ENCODE measurements around the gene MAST2.
A peak's percentile ranks its signal among the peaks of the same experiment; 100 is the strongest.

MAST2 gene

DNA sequence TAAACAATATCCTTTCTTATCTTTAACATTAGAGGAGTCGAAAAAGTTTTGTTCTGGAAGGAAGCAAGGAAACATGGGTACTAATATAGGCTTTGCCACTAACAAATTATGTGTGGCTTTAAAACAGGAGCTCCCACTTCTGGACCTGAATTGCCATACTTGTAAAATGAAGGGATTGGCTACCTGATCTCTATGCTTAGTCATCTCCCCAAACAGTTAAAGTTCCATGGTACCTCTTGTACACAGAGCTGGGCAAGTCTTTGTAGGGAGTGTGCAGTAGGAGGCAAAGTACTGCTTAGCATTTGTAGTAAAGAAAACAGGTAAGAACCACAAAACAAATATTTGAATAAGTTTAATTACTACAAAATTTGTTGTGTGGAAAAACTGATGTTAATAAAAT lies 81.3 kb downstream of the MAST2 start:
- Histone ChIP-seq H3K4me3 (no peak overlapping the region), H3K27me3 (no peaks in the 10 kb centered on the region), H3K9me3 (no peaks in the 10 kb centered on the region), H3K27ac (no peak overlapping the region), H3K36me3 (no peaks in the 10 kb centered on the region), H3K4me1 (peaks cover 0 to 13% (median 4%) of the 10 kb centered on the region in 4 donors)
- DNase-seq, result no peak
- intact Hi-C loops (cut with DNase I; ENCODE audit: low total_unique reads), result no loop called here
- TF ChIP-seq, protein P1, sequence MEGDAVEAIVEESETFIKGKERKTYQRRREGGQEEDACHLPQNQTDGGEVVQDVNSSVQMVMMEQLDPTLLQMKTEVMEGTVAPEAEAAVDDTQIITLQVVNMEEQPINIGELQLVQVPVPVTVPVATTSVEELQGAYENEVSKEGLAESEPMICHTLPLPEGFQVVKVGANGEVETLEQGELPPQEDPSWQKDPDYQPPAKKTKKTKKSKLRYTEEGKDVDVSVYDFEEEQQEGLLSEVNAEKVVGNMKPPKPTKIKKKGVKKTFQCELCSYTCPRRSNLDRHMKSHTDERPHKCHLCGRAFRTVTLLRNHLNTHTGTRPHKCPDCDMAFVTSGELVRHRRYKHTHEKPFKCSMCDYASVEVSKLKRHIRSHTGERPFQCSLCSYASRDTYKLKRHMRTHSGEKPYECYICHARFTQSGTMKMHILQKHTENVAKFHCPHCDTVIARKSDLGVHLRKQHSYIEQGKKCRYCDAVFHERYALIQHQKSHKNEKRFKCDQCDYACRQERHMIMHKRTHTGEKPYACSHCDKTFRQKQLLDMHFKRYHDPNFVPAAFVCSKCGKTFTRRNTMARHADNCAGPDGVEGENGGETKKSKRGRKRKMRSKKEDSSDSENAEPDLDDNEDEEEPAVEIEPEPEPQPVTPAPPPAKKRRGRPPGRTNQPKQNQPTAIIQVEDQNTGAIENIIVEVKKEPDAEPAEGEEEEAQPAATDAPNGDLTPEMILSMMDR (IDR thresholded peaks at IDR 0.05), result no peak

DNA sequence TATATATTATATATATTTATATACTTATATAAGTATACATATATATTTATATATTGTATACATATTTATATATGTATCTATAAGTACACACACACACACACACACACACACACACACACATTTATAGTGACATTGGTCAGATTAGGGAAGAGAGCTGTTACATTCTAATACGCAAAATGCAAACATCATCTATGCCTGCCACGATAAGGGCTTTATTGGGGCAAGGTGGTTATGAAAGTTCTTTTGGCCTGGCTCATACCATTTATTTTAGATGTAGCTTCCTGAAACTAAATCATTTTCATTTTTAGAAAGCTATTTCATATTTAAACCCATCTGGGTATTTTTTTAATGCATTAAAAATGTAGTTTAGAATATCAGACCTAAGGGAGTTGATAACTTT lies 82.8 kb downstream of the MAST2 start:
- no peaks in the 10 kb centered on the region for H3K9me3 ChIP-seq
- no peak for DNase-seq
- intact Hi-C loops (cut with DNase I; ENCODE audit: low total_unique reads), result no loop called here
- no peak overlapping the region for H3K4me3 ChIP-seq
- TF ChIP-seq, protein P1 (IDR thresholded peaks at IDR 0.05), result no peak
- H3K27me3 ChIP-seq, result no peaks in the 10 kb centered on the region
- peak overlapping the region in 1 of 2 donors; percentile 32 for H3K27ac ChIP-seq
- H3K36me3 ChIP-seq, result no peaks in the 10 kb centered on the region
- peaks cover 0 to 18% (median 4%) of the 10 kb centered on the region in 4 donors for H3K4me1 ChIP-seq

DNA sequence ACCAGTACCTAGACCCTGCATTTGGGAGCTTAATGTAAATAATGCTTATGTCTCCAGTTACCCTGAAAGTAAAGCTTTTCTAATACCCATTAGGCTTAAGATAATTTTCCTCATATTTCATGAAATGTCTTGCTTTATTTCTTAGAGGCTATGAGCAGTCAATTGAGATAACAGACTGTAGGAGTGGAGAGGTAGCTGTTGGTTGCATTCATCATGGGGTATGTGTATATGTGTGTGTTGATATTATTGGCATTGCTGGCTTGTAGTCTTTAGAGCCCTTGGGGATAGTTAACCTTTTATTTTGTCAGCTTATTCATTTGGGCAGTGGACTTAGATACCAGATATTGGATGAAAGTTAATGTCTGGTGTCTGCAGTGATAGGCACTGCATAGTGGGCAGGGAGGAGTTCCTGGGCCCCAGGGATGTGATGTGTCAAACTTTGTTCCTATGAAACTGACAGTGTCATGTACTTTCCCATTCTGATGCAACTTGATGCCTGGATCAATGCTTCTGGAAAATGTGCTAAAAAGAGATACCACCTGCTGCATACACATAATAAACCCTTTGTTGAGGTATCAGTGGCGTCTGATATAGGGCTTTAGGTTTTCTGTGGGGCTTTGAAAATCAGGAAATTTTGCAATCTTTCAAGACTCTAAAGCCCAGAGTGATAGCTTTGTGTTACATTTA lies 83.9 kb downstream of the MAST2 start:
- H3K27ac ChIP-seq, result peak overlapping the region in 1 of 2 donors; percentile 32
- TF ChIP-seq, protein P1 (IDR thresholded peaks at IDR 0.05), result no peak
- H3K4me1 ChIP-seq, result peaks cover 0 to 28% (median 8%) of the 10 kb centered on the region in 4 donors
- H3K27me3 ChIP-seq, result no peaks in the 10 kb centered on the region
- no peak for DNase-seq
- H3K9me3 ChIP-seq, result no peaks in the 10 kb centered on the region
- H3K36me3 ChIP-seq, result no peaks in the 10 kb centered on the region
- intact Hi-C loops (cut with DNase I; ENCODE audit: low total_unique reads), result no loop called here
- no peak overlapping the region for H3K4me3 ChIP-seq

DNA sequence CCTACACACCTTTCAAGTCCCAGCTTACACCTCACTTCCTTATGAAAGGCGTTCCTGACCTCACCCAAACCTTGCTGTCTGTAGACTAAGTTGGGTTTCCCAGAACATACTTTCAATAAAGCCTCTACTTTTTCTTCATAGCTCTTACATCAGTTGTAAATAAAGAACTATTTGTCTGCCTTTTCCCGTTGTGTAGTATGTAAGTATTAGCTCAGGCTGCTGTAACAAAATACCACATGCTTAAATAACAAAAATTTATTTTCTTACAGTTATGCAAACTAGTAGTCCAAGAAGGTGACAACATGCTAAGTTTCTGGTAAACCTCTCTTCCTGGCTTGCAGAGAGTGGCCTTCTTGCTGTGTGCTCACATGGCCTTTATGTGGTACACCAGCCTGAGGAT lies 86.7 kb downstream of the MAST2 start:
- Histone ChIP-seq H3K36me3 (no peaks in the 10 kb centered on the region), H3K9me3 (no peaks in the 10 kb centered on the region), H3K27me3 (no peaks in the 10 kb centered on the region), H3K27ac (no peak overlapping the region), H3K4me1 (peaks cover 0 to 30% (median 11%) of the 10 kb centered on the region in 4 donors), H3K4me3 (no peak overlapping the region)
- DNase-seq, result no peak
- TF ChIP-seq, protein P1 (IDR thresholded peaks at IDR 0.05), result no peak
- intact Hi-C loops (cut with DNase I; ENCODE audit: low total_unique reads), result no loop called here

DNA sequence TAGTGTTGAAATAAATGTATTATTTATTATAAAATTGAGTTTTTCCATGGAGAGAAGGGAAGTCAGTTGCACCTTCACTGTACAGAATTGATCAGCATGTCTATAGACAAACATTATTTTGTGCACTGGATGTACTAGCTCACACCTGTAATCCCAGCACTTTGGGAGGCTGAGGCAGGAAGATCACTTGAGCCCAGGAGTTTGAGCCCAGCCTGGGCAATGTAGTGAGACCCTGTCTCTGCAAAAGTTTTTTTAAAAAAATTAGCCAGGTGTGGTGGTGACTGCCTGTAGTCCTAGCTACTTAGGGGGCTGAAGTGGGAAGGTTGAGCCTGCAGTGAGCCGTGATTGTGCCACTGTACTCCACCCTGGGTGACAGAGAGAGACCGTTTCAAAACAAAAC lies 87.7 kb downstream of the MAST2 start:
- no peak for DNase-seq
- H3K36me3 ChIP-seq, result no peaks in the 10 kb centered on the region
- intact Hi-C loops (cut with DNase I; ENCODE audit: low total_unique reads), result no loop called here
- H3K4me1 ChIP-seq, result peaks cover 0 to 30% (median 11%) of the 10 kb centered on the region in 4 donors
- no peaks in the 10 kb centered on the region for H3K27me3 ChIP-seq
- TF ChIP-seq, protein P1 (IDR thresholded peaks at IDR 0.05), result no peak
- no peaks in the 10 kb centered on the region for H3K9me3 ChIP-seq
- H3K4me3 ChIP-seq, result no peak overlapping the region
- H3K27ac ChIP-seq, result peak overlapping the region in 1 of 2 donors; percentile 76

Data from tibial artery (tissue), 4 donors.